HG02973 (cell line): ENCODE results near the gene ANO6.

Experiments used
- ATAC-seq: cut with Tn5 transposase; IDR thresholded peaks from one replicate; pipeline ENCODE4 v1.9.1; 2021; ENCODE audit warnings: moderate library complexity; ENCODE audit not compliant: unreplicated experiment

ANO6 gene

GRCh38 chr12:45209784-45210183 is 6.1 kb upstream of the ANO6 start:
- ATAC-seq, result no peak

GRCh38 chr12:45212064-45212463 is 3.8 kb upstream of the ANO6 start:
- no peak for ATAC-seq

- no peak for ATAC-seq
These were observed 2.8 kb upstream of the ANO6 start for GRCh38 chr12:45213107-45213506.

GRCh38 chr12:45214071-45214470 is 1.8 kb upstream of the ANO6 start:
- no peak for ATAC-seq

GRCh38 chr12:45214749-45215418 is 1.0 kb upstream of the ANO6 start:
- ATAC-seq, result no peak

- peak; percentile 35 for ATAC-seq
These were observed 511 bp downstream of the ANO6 start for GRCh38 chr12:45216230-45216982.

GRCh38 chr12:45216983-45217485 is 1.1 kb downstream of the ANO6 start:
- no peak for ATAC-seq

- ATAC-seq, result no peak
These were observed 2.0 kb downstream of the ANO6 start for GRCh38 chr12:45217846-45218245.

- no peak for ATAC-seq
These were observed 3.7 kb downstream of the ANO6 start for GRCh38 chr12:45219621-45220020.

GRCh38 chr12:45220363-45220931 is 4.6 kb downstream of the ANO6 start:
- ATAC-seq, result no peak

- ATAC-seq, result no peak
These were observed 5.1 kb downstream of the ANO6 start for GRCh38 chr12:45220969-45221368.

GRCh38 chr12:45223868-45224267 is 8.0 kb downstream of the ANO6 start:
- ATAC-seq, result no peak

GRCh38 chr12:45224311-45224710 is 8.4 kb downstream of the ANO6 start:
- ATAC-seq, result no peak

- no peak for ATAC-seq
These were observed 10.1 kb downstream of the ANO6 start for GRCh38 chr12:45226021-45226420.

- no peak for ATAC-seq
These were observed 11.6 kb downstream of the ANO6 start for GRCh38 chr12:45227316-45228067.

GRCh38 chr12:45231515-45232145 is 15.7 kb downstream of the ANO6 start:
- ATAC-seq, result no peak

GRCh38 chr12:45232146-45232755 is 16.4 kb downstream of the ANO6 start:
- no peak for ATAC-seq

- peak; percentile 41 for ATAC-seq
These were observed 17.0 kb downstream of the ANO6 start for GRCh38 chr12:45232756-45233372.

- ATAC-seq, result peak; percentile 39
These were observed 18.4 kb downstream of the ANO6 start for GRCh38 chr12:45234139-45234865.
